Measurements from ENCODE around the gene GPR78.

GPR78 gene

DNA sequence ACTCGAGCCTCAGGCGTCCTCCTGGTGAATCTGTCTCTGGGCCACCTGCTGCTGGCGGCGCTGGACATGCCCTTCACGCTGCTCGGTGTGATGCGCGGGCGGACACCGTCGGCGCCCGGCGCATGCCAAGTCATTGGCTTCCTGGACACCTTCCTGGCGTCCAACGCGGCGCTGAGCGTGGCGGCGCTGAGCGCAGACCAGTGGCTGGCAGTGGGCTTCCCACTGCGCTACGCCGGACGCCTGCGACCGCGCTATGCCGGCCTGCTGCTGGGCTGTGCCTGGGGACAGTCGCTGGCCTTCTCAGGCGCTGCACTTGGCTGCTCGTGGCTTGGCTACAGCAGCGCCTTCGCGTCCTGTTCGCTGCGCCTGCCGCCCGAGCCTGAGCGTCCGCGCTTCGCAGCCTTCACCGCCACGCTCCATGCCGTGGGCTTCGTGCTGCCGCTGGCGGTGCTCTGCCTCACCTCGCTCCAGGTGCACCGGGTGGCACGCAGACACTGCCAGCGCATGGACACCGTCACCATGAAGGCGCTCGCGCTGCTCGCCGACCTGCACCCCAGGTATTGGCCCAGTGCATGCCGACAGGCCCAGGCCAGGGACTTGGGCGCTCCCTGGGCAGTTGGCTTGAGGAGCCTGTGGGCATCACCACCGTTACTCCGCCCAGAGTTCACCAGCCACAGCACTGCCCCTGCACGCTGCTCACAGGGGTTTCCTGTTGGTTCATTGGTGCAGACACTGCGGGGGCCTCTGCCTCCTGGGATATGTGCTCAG is 1.1 kb downstream of the GPR78 start:
- Histone ChIP-seq H4K20me1 (ENCODE audit: insufficient read depth, low read length) (no peaks in the 10 kb centered on the region), H3K9me3 (ENCODE audit: low read length) (no peaks in the 10 kb centered on the region), H3K4me2 (ENCODE audit: low read length) (no peak overlapping the region), H3K79me2 (ENCODE audit: insufficient read depth, low read length) (no peaks in the 10 kb centered on the region), H3K4me1 (ENCODE audit: insufficient read depth, low read length, severe bottlenecking) (no peaks in the 10 kb centered on the region), H3K9me2 (ENCODE audit: low read depth, low read length) (no peaks in the 10 kb centered on the region), H3K36me3 (ENCODE audit: insufficient read depth, low read length) (no peaks in the 10 kb centered on the region), H3K27me3 (ENCODE audit: insufficient read depth, low read length) (no peaks in the 10 kb centered on the region; the same call in 1 of the 2 replicates), H3K27ac (ENCODE audit: low read depth, low read length, poor library complexity, severe bottlenecking) (no peak overlapping the region), H2AFZ (ENCODE audit: low read length) (no peak overlapping the region), H3K4me3 (ENCODE audit: low read depth, low read length, poor library complexity, severe bottlenecking) (no peak overlapping the region), H3K9ac (ENCODE audit: low read length) (no peak overlapping the region), H3F3A (ENCODE audit: insufficient read depth, low read length) (no peaks in the 10 kb centered on the region)
- TF ChIP-seq EZH2 (IDR thresholded peaks at IDR 0.05; ENCODE audit: borderline replicate concordance, low read length) = no peak
- TF ChIP-seq CTCF (IDR thresholded peaks at IDR 0.05; ENCODE audit: low read length) = no peak

GRCh38 chr4:8582016-8582415 is 1.8 kb downstream of the GPR78 start:
- Histone ChIP-seq H2AFZ (ENCODE audit: low read length) (no peak overlapping the region), H3K4me1 (ENCODE audit: insufficient read depth, low read length, severe bottlenecking) (no peaks in the 10 kb centered on the region), H3K79me2 (ENCODE audit: insufficient read depth, low read length) (no peaks in the 10 kb centered on the region), H3K4me3 (ENCODE audit: low read depth, low read length, poor library complexity, severe bottlenecking) (no peak overlapping the region), H3F3A (ENCODE audit: insufficient read depth, low read length) (no peaks in the 10 kb centered on the region), H3K4me2 (ENCODE audit: low read length) (no peak overlapping the region), H3K27me3 (ENCODE audit: insufficient read depth, low read length) (no peaks in the 10 kb centered on the region; the same call in 1 of the 2 replicates), H3K9me3 (ENCODE audit: low read length) (no peaks in the 10 kb centered on the region), H3K9ac (ENCODE audit: low read length) (no peak overlapping the region), H3K36me3 (ENCODE audit: insufficient read depth, low read length) (no peaks in the 10 kb centered on the region), H3K9me2 (ENCODE audit: low read depth, low read length) (no peaks in the 10 kb centered on the region), H3K27ac (ENCODE audit: low read depth, low read length, poor library complexity, severe bottlenecking) (no peak overlapping the region), H4K20me1 (ENCODE audit: insufficient read depth, low read length) (no peaks in the 10 kb centered on the region)
- TF ChIP-seq CTCF (IDR thresholded peaks at IDR 0.05; ENCODE audit: low read length) (no peak), EZH2 (IDR thresholded peaks at IDR 0.05; ENCODE audit: borderline replicate concordance, low read length) (no peak)

GRCh38 chr4:8582436-8582835 is 2.2 kb downstream of the GPR78 start:
- no peak overlapping the region for H2AFZ ChIP-seq (ENCODE audit: low read length)
- H3K9me2 ChIP-seq (ENCODE audit: low read depth, low read length) = no peaks in the 10 kb centered on the region
- H3K27ac ChIP-seq (ENCODE audit: low read depth, low read length, poor library complexity, severe bottlenecking) = no peak overlapping the region
- H3K9ac ChIP-seq (ENCODE audit: low read length) = no peak overlapping the region
- no peaks in the 10 kb centered on the region for H3F3A ChIP-seq (ENCODE audit: insufficient read depth, low read length)
- H3K27me3 ChIP-seq (ENCODE audit: insufficient read depth, low read length) = no peaks in the 10 kb centered on the region; the same call in 1 of the 2 replicates
- no peak for TF ChIP-seq CTCF (IDR thresholded peaks at IDR 0.05; ENCODE audit: low read length)
- TF ChIP-seq EZH2 (IDR thresholded peaks at IDR 0.05; ENCODE audit: borderline replicate concordance, low read length) = no peak
- no peaks in the 10 kb centered on the region for H3K79me2 ChIP-seq (ENCODE audit: insufficient read depth, low read length)
- H3K9me3 ChIP-seq (ENCODE audit: low read length) = no peaks in the 10 kb centered on the region
- no peak overlapping the region for H3K4me2 ChIP-seq (ENCODE audit: low read length)
- no peak overlapping the region for H3K4me3 ChIP-seq (ENCODE audit: low read depth, low read length, poor library complexity, severe bottlenecking)
- H4K20me1 ChIP-seq (ENCODE audit: insufficient read depth, low read length) = no peaks in the 10 kb centered on the region
- no peaks in the 10 kb centered on the region for H3K36me3 ChIP-seq (ENCODE audit: insufficient read depth, low read length)
- H3K4me1 ChIP-seq (ENCODE audit: insufficient read depth, low read length, severe bottlenecking) = no peaks in the 10 kb centered on the region

Measured in OCI-LY1 (cell line).